ENCODE results near the gene C7orf33. TPM values are rescaled to one million over a fixed set of nuclear protein-coding genes. Genes with fewer than 3 reads are reported as not detected.
A peak's percentile ranks its signal among the peaks of the same experiment; 100 is the strongest.

Gene C7orf33
- polyA plus RNA-seq, 1 experiment: not detected

DNA sequence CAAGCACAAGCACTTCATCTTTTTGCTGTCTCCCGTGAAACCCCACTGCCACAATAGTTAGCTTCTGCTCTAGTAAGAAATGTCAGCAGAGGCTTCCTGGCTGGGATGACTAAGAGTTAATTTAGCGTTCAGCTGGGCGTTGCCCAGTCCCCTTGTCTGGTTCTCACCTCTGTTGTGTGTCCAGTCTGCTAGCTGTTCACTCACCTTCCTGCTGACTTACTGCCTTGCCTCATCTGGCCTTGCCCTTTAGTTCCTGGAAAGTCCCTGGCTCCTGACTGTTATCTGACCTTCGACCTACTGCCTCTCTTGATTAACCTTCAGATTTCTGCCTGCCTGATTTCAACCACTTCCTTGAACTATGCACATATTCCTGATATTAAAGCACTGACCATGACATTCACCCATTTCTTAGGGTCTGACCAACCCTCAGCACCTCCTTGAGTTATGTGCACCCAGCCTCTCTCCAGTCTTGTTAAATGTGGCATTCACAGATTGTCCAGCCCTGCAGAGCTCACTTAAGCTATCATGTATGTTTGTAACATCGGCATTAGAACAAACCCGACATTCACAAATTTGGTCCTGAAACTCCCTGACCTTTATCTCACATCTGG lies 30.3 kb downstream of the C7orf33 start:
- H3K27me3 ChIP-seq (ENCODE audit: control insufficient read depth, insufficient read depth, low read length): peaks cover 14% of the 10 kb centered on the region
- TF ChIP-seq, protein P1, sequence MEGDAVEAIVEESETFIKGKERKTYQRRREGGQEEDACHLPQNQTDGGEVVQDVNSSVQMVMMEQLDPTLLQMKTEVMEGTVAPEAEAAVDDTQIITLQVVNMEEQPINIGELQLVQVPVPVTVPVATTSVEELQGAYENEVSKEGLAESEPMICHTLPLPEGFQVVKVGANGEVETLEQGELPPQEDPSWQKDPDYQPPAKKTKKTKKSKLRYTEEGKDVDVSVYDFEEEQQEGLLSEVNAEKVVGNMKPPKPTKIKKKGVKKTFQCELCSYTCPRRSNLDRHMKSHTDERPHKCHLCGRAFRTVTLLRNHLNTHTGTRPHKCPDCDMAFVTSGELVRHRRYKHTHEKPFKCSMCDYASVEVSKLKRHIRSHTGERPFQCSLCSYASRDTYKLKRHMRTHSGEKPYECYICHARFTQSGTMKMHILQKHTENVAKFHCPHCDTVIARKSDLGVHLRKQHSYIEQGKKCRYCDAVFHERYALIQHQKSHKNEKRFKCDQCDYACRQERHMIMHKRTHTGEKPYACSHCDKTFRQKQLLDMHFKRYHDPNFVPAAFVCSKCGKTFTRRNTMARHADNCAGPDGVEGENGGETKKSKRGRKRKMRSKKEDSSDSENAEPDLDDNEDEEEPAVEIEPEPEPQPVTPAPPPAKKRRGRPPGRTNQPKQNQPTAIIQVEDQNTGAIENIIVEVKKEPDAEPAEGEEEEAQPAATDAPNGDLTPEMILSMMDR (IDR thresholded peaks at IDR 0.05; ENCODE audit: insufficient read depth, low read depth, low read length): no peak

DNA sequence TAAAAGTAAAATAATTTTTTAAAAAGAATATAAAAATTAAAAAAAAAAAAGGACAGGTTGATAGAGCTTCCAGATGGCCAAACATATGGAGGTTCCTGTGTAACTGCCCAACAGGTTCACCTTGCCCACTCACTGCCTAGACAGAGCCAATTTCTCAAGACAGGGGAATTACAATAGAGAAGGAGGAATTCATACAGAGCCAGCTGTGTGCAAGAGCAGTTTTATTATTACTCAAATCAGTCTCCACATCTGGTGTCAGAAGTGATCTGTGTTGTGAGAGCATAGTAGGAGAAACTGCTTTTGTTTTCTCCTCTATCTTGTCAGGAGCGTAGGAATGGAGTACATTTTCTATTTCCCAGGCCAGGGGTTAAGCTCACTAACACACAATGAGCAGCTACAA lies 31.0 kb downstream of the C7orf33 start:
- peaks cover 12% of the 10 kb centered on the region for H3K27me3 ChIP-seq (ENCODE audit: control insufficient read depth, insufficient read depth, low read length)
- TF ChIP-seq, protein P1 (IDR thresholded peaks at IDR 0.05; ENCODE audit: insufficient read depth, low read depth, low read length): no peak
- H3K36me3 ChIP-seq (ENCODE audit: control insufficient read depth, insufficient read depth, low read length): no peaks in the 10 kb centered on the region
- no peak overlapping the region for H3K4me3 ChIP-seq (ENCODE audit: low read depth, low read length)
- CTCF ChIA-PET: interaction anchor here (1.0 kb wide), 1 partner anchor 14 kb away, joined by 3 read pairs; no protein-coding TSS in a partner anchor
- POLR2A ChIA-PET: no interaction called here
- no peak for DNase-seq (ENCODE audit: low read depth)

More for the DNA sequence above, 30.3 kb downstream of the C7orf33 start:
- H3K36me3 ChIP-seq (ENCODE audit: control insufficient read depth, insufficient read depth, low read length): no peaks in the 10 kb centered on the region
- ChIA-PET CTCF (no interaction called here), POLR2A (no interaction called here)
- H3K4me3 ChIP-seq (ENCODE audit: low read depth, low read length): no peak overlapping the region
- no peak for DNase-seq (ENCODE audit: low read depth)

DNA sequence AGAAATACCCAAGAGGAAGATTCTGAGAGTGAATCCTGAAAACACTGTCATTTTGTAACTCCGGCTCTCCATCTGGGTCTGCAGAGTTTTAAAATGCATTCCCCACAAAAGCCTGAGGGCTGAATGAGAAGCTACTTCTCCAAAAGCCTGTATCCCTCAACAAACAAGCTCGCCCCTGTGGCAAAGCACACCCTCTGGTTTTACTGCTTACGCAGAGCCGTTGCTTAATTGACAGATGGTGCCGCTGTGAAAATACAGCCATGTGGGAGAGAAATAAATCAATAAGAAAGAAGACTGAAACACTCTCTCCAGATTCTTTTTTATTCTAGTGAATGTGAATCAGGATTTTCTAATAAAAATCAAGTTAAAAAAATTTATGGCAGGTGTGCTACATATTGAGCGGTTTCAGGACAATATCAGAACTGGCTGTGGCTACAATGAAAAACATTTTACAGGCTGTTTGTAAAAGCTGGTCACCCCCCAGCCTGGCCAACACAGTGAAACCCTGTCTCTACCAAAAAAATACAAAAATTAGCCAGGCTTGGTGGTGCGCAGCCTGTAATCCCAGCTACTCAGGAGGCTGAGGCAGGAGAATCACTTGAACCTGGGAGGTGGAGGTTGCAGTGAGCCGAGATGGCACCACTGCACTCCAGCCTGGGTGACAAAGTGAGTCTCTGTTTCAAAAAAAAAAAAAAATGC lies 32.5 kb downstream of the C7orf33 start:
- Histone ChIP-seq H3K36me3 (ENCODE audit: control insufficient read depth, insufficient read depth, low read length) (no peaks in the 10 kb centered on the region), H3K27me3 (ENCODE audit: control insufficient read depth, insufficient read depth, low read length) (peaks cover 12% of the 10 kb centered on the region), H3K4me3 (ENCODE audit: low read depth, low read length) (no peak overlapping the region)
- no peak for DNase-seq (ENCODE audit: low read depth)
- CTCF ChIA-PET: interaction anchor here (0.8 to 0.9 kb wide), 2 partner anchors 8 to 325 kb away, joined by 3 read pairs; no protein-coding TSS in a partner anchor
- POLR2A ChIA-PET: no interaction called here
- TF ChIP-seq, protein P1 (IDR thresholded peaks at IDR 0.05; ENCODE audit: insufficient read depth, low read depth, low read length): no peak

DNA sequence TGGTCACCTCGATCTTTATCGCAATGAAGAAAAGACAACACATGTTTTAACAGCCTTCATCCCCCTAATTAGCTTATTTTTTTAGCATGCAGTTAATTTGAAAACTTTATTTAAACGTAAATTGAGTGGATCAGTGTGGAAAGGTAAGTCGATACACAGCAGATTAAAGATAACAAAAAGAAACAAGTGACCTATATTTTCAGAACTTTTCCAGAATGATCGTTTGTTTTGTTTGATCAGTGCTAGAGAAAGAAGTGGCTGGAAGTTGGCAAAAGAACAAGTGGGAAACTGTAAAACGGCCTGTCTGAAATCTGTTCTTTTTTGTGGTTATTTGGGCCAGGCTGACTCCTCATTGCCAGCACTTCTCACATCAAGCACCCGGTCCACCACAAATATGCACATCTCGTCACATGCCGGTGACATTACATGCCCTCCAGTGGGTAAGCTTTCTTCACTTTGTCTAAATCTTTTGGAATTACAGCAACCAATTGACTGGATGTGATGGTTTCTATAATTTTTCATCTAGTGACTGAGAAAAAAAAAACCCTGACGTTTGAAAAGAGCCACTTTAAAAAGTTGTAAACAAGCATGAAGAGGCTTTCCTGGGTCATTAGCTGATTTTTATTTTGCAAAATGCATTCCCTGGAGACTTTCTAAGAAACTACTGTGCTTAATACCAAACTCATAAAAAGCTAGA lies 33.2 kb downstream of the C7orf33 start:
- H3K36me3 ChIP-seq (ENCODE audit: control insufficient read depth, insufficient read depth, low read length): no peaks in the 10 kb centered on the region
- H3K4me3 ChIP-seq (ENCODE audit: low read depth, low read length): no peak overlapping the region
- CTCF ChIA-PET: no interaction called here
- H3K27me3 ChIP-seq (ENCODE audit: control insufficient read depth, insufficient read depth, low read length): peaks cover 12% of the 10 kb centered on the region
- DNase-seq (ENCODE audit: low read depth): peak; percentile 4
- TF ChIP-seq, protein P1 (IDR thresholded peaks at IDR 0.05; ENCODE audit: insufficient read depth, low read depth, low read length): no peak
- POLR2A ChIA-PET: no interaction called here

DNA sequence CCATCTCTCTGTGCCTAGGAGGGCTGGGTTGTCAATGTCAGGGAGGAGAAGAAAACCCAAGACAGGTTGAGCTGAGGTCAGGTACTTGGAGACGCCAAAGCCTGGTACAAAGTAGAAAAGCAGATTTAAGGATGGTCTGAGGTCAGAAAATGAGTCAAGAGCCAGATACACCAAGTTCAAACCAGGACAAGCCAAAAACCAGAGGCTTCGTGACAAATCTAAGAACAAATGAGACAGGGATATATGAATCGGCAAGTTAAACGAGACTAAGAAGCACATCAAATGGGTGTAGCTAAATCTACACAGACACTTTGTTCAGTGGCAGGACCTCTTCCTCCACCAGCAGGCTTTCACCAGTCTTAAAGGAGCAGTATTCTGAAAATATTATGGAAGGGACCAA lies 34.2 kb downstream of the C7orf33 start:
- Histone ChIP-seq H3K36me3 (ENCODE audit: control insufficient read depth, insufficient read depth, low read length) (no peaks in the 10 kb centered on the region), H3K27me3 (ENCODE audit: control insufficient read depth, insufficient read depth, low read length) (peaks cover 12% of the 10 kb centered on the region), H3K4me3 (ENCODE audit: low read depth, low read length) (no peak overlapping the region)
- TF ChIP-seq, protein P1 (IDR thresholded peaks at IDR 0.05; ENCODE audit: insufficient read depth, low read depth, low read length): no peak
- CTCF ChIA-PET: interaction anchor here (0.8 to 1.2 kb wide), 2 partner anchors 11 to 148 kb away, joined by 3 read pairs; no protein-coding TSS in a partner anchor
- no peak for DNase-seq (ENCODE audit: low read depth)
- POLR2A ChIA-PET: no interaction called here

Measured in BJ (cell line).